GM21360 (cell line): Measurements from ENCODE around the gene LRRC51.
"Not testable (repeated sequence)": the region's sequence is repeated elsewhere in the genome, so short reads cannot be mapped to it uniquely, and the experiment has no call there.

Experiments used
- ATAC-seq: cut with Tn5 transposase; IDR thresholded peaks from one replicate; pipeline ENCODE4 v1.9.1; 2021; ENCODE audit warnings: mild to moderate bottlenecking, moderate library complexity; ENCODE audit not compliant: unreplicated experiment

LRRC51 gene

DNA sequence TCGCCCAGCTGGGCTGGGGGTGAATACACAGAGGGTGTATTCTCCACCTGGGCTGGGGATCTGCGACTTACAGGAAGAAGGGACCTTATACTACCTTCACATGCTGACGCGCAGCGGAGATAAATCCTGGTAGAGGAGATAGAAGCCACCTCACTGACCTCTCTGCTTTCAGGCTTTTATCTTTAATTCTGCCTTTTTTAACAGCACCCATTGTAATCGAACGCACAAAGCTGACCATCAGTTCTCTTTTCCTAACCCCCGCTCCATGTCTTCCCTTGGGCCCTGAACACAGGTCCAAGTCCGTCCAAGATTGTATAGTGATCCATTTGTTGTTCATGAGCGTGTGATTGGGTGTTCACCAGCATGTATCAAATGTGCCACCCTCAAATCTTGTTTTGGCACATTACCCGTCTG lies 23.1 kb downstream of the LRRC51 start:
- ATAC-seq, result no peak

GRCh38 chr11:72105888-72106287 lies 25.2 kb downstream of the LRRC51 start, which contains the start of gene TOMT:
TSS of gene TOMT (plus strand) at chr11:72105924. CDS start at chr11:72105952, 28 bp downstream.
- no peak for ATAC-seq

DNA sequence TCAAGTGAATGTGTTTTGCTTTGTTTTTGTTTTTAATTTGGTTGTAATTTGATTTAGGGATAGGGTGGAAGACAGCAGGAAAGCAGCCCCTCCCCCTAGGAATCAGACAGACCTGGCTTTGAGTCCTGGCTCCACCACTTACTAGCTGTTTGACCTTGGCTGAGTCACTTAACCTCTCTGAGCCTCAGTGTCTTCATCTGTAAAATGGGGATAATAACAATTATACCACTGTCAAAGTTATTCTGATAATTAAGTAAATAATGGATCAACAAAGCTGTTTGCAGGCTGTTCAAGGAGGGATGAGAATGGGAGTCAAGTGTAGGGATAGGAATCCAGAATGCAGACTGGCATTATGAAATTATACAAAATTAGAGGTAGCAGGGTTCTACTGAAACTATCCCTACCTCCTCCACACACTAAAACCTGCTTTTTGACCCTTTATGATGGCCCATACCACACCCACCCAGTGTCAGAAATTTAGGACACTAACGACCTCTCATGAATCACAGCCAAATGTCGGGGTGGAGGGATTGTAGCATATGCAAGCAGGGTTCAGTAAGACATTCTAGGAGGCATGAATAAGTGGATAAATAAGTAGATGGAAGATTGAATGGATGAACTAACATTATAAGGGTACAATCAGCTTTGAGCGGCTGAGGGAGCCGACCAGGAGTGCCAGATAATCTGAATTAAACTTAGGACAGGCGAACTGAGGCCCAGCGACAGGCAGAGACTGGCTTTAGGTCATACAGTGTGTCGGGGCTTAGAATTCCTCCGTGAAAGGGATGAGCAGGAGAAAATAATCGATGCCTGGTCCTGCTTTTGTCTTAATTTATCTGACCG lies 30.9 kb downstream of the LRRC51 start:
- ATAC-seq, result peak; percentile 2

GRCh38 chr11:72112143-72112977 lies 31.7 kb downstream of the LRRC51 start, which contains the start of gene ANAPC15:
TSS of gene ANAPC15 (minus strand) at chr11:72112695. CDS start at chr11:72111276, 1,419 bp downstream.
- ATAC-seq, result peak; percentile 86

GRCh38 chr11:72112978-72113808 lies 32.5 kb downstream of the LRRC51 start:
- no peak for ATAC-seq

GRCh38 chr11:72114570-72114969 lies 33.9 kb downstream of the LRRC51 start:
- no peak for ATAC-seq

DNA sequence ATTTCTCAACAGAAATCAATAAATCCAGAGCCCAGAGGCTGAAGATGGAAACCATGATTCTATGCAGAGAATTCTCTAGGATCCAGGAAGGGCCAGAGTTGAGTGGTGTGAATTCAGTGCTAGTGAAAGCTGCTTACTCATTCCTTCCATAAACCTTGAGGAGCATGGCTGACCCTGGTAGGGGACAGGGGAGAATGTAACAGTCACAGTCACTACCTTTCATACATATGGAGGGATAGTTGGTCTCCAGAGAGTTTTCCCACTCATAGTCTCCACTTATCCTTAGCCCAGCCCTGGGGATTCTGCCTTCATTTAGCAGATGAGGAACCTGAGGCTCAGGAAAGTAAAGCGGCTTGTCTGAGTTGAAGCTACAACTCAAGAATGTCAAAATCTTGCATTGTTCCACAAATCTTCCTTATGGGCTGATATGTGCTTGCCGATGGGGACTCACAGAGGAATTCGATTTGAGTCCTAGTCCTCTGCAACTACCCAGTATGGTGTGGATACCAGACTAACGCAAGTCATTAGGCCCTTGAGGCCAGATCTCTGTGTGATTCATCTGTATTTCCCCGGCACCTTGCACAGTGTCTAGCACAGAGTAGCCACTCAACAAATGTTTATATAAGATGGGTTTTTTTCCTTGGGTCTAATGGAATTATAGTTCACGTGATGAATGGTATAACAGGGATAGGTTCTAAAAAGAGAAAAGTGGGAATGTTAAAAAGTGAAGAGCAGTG lies 35.5 kb downstream of the LRRC51 start:
- ATAC-seq, result no peak

DNA sequence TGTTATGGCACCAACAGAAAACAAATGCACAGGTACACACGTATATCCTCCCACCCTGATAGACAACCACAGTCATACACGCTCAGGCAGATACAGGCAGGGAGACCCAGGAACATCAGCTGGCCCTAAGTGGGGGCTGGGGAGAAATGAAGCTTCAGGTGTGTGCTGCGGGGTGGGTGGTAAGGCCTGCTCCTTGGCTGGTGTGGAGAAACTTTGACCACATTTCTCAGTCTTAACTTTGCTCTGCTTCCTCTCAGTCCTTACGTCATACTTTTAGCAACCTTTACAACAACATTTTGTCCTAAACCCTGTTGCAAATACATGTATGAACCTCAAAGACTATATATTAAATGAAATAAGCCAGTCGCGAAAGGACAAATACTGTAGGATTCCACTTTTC lies 38.5 kb downstream of the LRRC51 start:
- ATAC-seq, result no peak

DNA sequence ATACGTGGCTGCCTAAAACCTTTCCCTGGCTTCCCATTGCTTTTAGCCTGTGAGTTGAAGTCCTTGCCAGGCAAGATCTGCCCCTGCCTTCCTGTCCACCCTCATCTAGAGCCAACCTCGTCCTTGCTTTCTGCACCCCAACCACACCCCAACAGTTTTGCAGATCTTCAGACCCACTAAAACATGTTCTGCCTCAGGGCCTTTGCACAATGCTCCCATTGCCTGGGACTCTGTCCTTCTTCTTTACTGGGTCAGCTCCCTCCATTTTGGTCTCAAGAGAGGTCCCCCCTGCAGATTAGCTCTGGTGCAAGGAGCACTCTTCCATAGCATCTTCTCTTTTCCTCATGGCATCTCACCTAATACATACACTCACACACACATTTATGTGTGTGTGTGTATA lies 40.3 kb downstream of the LRRC51 start:
- ATAC-seq, result no peak

- ATAC-seq, result no peak
Observed at GRCh38 chr11:72122607-72123006, 42.0 kb downstream of the LRRC51 start.

- ATAC-seq, result no peak
Observed at GRCh38 chr11:72123117-72123653, 42.5 kb downstream of the LRRC51 start.

GRCh38 chr11:72124046-72124445 lies 43.4 kb downstream of the LRRC51 start:
- ATAC-seq, result no peak

GRCh38 chr11:72125956-72126355 lies 45.3 kb downstream of the LRRC51 start:
- no peak for ATAC-seq

GRCh38 chr11:72127923-72128322 lies 47.3 kb downstream of the LRRC51 start:
- no peak for ATAC-seq

GRCh38 chr11:72129381-72129780 lies 48.7 kb downstream of the LRRC51 start:
- ATAC-seq, result no peak

DNA sequence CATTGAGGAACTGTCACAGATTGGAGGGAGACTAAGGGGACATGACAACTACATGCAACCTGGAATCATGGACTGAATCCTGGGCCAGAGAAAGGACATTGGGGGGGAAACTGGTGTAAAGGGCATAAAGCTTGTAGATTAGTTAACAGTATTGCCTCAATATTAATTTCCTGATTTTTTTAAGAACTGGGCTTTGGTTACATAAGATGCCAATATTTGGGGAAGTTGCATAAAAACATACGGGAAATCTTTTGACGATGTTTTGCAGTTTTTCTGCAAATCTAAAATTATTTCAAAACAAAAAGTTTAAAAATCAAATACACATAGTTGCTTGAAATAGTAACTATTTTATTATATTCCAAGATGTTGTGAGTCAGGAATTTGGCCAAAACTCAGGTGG lies 52.0 kb downstream of the LRRC51 start:
- no peak for ATAC-seq

GRCh38 chr11:72135473-72135872 lies 54.8 kb downstream of the LRRC51 start, which contains the start of gene FOLR3:
TSS of gene FOLR3 (plus strand) at chr11:72135725. CDS start at chr11:72135953, 228 bp downstream.
- ATAC-seq, result not testable (repeated sequence)

DNA sequence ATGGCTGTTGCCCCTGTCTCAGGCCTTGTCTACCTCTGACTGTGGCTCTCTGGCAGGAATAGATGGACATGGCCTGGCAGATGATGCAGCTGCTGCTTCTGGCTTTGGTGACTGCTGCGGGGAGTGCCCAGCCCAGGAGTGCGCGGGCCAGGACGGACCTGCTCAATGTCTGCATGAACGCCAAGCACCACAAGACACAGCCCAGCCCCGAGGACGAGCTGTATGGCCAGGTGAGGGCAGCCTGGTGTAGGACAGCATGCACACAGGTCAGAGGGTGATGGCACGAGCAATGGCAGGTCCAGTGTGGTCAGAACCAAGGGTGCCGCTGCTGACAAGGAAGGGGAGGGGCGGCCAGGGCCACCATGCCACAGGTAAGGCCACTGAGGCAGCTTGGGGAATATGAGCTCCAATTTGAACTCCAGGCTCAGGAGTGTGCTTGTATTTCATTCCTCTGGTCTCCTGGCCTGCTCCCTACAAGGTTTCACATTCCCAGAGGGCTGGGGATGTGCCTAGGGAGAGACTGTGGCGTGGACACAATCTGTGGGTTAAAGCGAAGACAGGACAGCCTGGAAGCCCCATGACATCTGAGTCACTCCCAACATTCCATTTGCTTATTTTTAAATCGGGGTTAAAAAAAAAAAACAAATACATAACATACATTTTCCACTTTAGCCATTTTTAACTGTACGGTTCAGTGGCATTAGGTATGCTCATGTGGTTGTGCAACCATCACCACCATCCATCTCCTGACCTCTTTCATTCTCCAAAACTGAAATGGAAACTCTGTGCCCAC lies 55.4 kb downstream of the LRRC51 start:
- ATAC-seq, result no peak

- no peak for ATAC-seq
Observed at GRCh38 chr11:72136684-72137262, 56.1 kb downstream of the LRRC51 start.
